Stimulated activated CD8-positive, alpha-beta memory T cell treated with anti-CD3 and anti-CD28 coated beads, Interleukin-15, amount 100 ng/mL, for 24 hours (primary cell): ENCODE measurements around the gene ITPKC.
A peak's percentile ranks its signal among the peaks of the same experiment; 100 is the strongest.

Experiments
- DNase-seq: peaks from one replicate; pipeline ENCODE4 v3.0.0-alpha.2; 2020; ENCODE audit warnings: low read depth

The ITPKC gene

DNA sequence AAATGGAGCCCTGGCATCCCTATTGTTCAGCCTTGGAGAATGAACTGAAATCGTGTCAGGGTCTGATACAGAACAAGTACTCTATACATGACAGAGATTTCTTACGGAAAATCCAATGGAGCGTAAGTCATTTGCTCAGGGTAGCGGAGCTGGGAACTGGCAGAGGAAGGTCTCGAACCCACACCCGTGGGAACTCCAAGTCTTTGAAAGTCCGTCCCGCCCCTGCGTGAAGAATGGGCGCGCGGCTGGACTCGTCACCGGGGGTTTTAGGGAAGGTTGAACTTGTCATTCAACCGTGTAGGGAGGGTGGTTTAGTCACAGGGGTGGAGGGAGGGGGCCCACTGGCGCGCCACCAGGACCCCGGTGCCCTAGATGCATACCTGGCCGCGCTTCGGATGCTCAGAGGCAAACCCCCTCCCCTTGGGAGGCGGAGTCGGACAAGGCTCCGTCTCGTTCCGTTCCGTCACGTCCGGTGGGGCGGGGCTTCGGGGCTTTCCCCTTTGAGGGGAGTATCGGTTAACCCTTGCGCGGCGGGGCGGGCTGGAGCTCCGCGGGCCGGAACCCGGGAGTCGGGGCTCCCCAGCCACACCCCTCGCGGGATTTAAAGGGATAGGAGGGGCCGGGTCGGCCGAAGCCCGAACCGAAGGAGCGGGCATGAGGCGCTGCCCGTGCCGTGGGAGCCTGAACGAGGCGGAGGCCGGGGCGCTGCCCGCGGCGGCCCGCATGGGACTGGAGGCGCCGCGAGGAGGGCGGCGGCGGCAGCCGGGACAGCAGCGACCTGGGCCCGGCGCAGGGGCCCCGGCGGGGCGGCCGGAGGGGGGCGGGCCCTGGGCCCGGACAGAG lies at the start of gene ITPKC, which contains the start of gene COQ8B:
Gene ITPKC (plus strand): TSS at position 631 of the 843 bp plus-strand sequence. CDS start 24 bp downstream, at position 655.
Gene COQ8B (minus strand): TSS at position 405 of the 843 bp plus-strand sequence. CDS start 2,254 bp downstream, outside the sequence.
- DNase-seq = peak; percentile 100

DNA sequence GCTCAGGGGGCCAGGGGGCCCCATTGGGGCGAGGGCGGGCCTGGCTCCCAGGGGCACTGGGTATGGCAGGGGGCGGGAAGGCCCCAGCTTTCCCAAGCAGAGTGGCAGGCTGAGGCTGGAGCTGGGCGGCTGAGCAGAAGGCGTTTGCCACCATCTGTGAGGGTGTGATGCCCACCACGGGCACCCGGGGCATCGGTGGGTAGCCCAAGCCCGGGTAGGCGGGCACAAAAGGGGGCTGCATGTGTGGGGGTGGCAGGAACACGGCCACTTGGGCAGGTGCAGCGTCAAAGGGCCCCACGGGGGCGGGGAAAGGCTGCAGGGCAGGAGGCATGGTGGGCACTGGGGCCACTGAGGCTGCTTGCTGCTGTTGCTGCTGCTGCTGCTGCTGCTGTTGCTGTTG lies 49.3 kb upstream of the ITPKC start:
- DNase-seq = no peak

DNA sequence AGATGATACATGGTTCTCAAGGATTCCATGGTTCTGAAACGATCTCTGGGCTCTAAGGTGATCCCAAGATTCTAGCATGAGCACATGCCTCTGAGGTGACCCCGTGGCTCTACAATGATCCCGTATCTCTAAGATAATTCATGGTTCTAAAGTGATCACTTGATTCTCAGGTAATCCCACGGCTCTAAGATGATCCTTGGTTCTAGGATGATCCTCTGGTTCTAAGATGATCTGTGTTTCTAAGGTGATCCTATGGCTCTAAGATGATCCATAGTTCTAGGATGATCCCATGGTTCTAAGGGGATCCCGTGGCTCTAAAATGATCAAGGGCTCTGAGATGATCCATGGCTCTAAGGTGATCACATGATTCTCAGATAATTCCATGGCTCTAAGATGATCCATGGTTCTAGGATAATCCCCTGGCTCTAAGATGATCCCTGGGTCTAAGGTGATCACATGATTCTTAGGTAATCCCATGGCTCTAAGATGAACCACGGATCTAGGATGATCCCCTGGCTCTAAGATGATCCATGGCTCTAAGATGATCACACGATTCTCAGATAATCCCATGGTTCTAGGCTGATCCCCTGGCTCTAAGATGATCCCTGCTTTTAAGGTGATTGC lies 47.8 kb upstream of the ITPKC start:
- DNase-seq = no peak

DNA sequence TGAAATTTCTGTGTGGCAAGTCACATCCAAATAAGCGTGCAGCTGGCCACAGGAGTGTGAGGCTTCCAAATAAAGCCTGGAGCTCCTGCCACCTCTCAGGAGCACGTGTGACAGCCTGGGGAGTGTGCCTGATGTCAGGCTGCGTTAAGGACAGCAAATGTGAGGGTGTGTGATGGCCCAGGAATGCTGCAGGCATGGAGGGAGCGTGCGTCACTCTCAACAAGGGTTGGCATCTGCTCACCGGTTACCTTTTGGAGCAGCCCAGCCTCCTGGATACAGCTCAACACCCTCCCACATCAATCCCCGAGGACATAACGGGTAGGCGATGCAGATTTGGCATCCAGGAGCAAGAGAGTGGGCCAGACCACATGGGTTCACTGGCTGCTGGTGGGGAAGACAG lies 45.5 kb upstream of the ITPKC start:
- no peak for DNase-seq

DNA sequence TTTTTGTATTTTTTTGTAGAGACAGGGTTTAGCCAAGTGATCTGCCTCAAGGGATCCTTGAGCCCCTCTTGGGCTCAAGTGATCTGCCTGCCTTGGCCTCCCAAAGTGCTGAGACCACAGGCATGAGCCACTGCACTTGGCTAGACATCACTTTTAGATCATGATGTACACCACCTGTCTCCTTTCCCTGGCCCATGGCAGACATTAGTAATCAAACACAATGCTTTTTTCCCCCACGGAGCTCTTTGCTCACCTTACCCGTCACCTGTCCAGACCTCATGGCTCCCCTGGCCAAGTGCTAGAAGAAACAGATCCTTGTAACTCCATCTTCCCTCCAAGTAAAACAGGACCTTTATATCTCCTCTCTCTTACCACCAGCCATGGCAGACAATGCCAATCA lies 44.9 kb upstream of the ITPKC start:
- no peak for DNase-seq

DNA sequence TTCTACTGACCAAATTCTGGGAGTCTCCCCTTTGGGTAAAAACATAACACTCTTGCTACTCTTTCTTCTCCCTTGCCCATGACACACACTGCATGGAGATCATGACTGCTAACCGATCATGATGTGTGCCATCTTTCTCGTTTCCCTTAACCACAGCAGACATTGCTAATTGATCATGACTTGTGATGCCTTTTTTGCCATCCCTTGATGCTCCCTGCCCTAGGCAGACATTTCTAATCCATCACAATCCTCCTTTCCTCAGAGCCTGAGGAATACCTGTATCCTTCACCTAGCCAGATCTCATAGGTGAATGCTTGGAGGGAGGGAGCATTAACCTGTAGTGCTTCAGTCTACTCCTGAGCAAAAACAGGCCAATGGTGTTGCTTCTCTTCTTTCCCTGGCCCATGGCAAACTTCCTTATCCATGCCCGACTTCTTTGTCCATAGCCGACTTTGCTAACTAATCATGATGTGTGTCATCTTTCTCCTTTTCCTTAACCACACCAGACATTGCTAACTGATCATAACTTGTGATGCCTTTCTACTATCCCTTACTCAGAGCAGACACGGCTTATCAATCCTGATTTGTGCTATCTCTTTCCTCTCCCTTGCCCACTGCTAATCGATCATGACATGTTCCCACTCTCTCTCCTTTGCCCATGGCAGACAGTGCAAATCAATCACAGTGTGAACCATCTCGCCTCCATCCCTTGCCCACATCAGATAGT lies 44.2 kb upstream of the ITPKC start:
- DNase-seq = no peak

DNA sequence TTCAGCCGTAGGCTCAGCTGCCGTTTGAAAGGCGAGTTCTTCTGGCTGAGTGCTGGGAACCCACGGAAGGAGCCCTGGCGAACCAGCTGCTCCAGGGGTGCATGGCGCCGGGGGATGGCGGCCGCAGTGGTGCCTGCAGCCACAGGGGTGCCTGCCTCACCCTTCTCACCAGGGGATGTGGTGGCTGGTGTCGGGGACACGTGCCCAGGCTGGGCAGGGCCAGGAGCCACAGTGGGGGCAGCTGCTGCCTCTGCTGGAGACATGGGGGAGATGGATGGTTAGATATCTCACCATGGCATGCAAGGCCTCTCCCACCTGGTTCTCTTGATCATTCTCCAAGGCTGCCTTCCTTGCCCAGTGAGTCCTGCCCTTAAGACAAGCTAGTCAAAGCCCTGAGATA lies 43.5 kb upstream of the ITPKC start:
- no peak for DNase-seq

DNA sequence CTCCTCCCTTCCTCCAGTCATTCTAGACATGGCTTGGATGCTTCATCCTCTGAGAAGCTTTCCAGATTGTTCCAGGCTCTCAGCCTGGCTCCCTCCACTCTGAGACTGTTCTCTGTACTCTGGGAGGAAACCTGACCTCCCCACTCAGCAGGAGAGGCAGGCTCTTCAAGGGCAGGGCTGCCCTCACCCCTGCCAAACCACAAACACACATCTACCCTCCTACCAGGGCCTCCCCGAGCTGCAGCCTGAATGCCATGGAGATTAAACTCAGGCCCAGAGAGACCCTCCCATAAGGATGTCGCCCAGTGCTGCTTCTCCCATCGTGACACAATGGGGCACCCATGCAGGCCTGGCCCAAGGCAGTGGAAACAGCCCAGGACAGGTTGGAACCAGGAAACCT lies 42.6 kb upstream of the ITPKC start:
- no peak for DNase-seq

DNA sequence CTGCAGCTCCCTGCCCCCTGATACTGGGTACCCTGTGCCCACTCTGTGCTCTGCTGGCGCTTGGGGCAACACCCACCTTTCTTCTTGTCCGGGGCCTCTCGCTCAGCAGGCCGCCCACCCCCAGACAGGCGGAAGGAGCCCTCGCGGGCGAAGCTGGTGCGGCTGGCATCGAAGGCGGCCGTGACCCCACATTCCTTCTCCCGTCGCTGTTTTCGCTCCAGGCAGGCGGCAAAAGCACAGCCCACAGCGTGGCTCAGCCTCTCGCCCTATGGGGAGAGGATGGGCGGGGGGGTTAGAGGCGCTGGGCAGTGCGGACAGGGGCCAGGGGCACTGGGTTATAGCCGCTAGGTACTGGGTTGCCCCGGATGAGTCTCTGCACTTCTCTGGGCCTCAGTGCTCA lies 39.8 kb upstream of the ITPKC start:
- no peak for DNase-seq

DNA sequence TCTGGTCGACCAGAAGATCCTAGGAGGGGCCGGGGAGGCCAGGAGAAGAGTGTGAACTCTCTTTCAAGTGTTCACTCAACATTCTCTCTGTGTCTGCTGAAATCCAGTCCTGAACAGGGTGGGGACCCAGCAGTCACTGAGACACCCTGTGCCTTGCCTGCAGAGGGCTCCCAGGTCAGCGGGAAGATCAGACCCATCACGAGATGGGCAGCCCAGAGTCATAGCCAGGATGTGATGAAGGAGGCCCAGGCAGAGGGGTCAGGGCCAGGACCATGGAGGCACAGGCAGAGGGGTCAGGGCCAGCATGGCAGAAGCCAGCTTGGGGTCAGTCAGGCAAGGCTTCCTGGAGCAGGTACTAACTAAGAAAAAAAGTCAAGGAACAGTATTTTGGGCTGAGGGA lies 35.9 kb upstream of the ITPKC start:
- no peak for DNase-seq

DNA sequence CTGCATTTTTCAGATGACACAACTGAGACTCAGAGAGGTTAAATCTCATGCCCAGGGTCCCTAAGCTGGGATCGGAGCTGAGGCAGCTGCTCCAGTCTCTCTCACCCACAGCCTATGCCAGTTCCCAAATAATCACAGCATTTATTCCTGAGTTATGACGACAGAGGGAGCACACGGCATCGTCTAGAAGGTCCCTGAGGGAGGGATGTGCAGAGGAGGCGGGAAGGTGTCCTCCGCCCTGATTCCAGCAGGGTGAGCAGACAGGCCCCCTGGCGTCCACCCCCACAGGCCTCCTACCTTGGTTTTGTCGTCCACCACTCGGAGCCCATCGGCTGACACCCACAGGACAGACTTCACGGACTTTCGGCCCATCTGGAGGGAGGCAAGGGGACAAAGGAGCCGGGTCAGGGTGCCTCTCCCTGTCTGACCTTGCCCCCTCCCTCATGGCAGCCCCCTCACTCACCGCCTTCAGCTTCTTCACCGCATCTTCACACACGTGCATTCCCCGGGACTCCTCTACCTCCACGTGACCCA lies 34.4 kb upstream of the ITPKC start:
- DNase-seq = no peak

DNA sequence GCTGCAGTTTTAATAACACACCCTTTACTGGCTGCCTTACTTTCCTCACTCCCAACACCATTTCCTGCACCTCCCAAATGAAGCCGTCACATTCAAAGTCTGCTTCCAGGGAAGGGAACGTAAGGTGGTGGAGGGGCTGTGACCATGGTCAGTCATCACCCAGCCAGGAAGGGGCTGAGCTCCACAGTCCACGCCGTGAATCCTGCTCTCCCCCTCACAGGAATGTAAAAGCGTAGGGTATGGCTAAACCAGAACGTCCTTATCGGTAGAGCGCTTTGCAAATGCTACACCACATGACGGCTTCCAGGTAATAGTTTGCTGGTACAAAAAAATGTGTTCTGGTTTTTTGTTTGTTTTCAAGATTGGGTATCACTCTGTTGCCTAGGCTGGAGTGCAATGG lies 33.5 kb upstream of the ITPKC start:
- DNase-seq = no peak

DNA sequence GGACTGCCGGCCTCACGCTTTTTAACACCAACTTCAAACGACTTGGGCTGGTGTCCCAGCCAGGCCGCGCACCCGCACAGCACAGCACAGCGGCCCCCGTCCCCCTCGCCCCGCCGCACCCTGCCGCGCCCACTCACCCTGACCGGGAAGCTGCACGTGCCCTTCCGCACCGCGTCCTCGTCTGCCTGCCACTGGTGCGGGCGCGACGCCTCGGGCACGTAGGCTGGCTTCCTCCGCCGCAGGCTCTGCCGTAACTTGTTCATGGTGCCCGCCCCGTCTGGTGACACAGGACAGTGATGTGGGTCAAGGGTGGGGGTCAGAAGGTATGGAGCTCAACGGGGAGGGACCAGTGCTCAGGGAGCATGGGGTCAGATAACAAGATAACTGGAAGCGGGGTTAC lies 32.6 kb upstream of the ITPKC start:
- DNase-seq = no peak

DNA sequence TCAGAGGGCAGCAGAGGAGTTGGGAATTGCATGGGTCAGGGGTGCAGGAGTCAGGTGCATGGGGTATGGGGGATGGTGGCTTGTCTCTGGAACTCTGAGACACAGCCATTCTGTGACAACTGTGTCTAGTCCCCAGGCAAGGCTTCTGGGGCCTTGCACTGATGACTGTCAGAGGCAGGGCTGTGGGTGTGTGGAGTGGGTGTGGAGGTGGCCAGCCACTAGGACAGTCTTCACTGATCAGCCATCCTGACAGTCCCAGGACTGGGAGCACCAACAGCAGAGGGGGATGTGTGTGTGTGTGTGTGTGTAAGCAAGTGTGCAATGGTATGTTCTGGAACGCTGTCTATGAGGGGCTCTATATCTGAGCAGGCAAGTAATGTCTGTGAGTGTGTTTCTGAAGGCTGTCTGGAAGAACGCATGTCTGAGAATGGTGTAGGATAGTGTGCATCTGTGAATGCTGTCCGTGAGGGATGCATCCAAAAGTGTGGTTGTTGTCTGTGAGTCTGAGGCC lies 31.8 kb upstream of the ITPKC start:
- DNase-seq = no peak

DNA sequence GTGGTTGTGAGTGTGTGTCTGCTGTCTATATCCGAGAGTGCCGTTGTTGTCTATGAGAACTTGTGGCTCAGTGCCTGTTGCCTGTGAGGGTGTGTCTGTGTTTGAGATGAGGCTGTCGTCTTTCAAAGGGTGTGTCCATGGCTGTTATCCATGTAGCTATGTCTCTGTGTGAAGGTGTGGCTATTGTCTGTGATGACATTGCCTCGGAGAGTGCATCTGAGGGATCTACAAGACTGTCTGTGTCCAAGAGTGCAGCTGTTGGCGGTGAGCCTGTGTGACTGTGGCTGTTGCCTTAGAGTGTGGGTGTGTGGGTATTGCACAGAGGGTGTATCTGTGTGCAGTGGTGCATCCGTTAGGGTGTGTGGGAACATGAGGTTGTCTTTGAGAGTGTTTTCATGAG lies 31.3 kb upstream of the ITPKC start:
- no peak for DNase-seq

DNA sequence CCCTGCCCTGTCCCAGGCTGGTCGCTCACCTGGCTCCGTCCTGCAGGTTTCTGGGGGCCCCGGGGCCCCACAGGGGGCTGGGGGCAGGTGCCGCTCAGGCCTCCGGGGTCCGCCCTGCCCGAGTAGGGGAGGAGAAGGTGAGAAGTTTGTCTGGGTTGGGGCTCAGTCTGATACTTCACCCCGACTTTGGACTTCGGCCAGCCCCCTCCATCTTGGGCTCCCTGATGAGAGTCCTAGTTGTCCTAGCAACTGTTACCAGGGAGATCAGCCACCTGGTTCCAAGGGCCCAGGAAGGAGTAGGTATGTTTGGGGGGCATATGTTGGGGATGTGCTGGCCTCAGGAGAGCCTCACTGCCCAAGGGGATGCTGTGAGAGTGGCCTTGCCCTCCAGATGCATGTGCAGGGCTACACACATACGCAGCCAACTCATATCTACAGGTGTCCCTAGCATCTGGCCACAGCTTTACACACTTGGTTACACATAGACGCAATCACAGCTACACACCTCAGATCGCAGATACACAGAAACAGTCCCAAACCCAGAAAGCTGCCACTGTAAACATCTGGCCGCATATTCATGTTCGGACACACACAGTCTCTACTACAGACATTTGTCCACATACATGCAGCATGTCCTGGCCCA lies 29.9 kb upstream of the ITPKC start:
- DNase-seq = no peak

DNA sequence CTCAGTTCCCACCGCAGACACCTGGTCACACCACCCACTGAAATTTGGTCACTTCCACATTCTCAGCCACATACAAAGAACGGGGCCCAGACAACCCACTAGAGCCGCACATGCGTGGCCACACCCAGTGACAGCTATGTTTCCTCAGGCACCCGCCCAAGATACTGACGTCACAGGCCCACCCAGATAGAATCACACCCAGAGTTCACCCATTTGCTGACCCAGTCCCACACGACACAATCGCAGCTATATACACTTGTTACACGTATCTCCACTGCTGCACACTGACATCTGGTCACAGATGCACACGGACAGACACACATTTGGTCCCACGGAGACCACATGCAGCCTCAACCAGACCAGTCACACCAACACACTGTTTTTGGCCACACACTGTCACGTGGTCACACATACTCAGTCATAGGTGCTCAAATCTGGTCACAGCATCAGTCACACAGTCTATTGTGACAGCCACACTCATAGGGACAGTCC lies 29.3 kb upstream of the ITPKC start:
- no peak for DNase-seq

DNA sequence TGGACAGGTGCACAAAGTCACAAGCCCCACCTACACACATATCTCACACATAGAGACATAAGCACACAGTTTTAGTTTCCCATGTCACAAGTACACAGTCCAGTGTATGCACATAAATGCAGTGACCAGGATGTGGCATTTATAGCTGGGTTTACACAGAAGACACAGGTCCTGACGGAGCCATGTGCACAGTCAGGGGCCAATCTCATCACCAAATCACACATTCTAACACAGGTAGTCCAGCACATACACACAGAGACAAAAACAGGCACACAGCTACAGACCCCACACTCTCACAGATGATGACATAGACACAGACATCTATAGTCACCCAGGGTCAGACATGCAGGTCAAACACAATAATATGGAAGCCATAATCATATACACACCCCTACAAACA lies 28.6 kb upstream of the ITPKC start:
- DNase-seq = no peak

DNA sequence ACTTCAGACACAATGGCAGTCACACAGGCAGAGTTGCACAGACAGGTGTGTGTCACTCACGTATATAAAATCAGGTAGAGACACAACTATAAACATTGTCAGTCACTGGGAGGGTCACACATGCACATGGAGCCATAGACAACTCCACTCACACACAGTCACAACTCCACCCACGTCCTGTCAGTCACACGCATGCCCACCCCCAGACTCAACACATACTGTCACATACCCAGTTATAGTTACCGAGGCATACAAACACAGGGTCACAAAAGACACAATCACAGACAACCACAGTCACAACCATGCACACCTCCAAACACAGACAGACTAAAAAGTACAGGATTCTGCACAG lies 27.9 kb upstream of the ITPKC start:
- no peak for DNase-seq

DNA sequence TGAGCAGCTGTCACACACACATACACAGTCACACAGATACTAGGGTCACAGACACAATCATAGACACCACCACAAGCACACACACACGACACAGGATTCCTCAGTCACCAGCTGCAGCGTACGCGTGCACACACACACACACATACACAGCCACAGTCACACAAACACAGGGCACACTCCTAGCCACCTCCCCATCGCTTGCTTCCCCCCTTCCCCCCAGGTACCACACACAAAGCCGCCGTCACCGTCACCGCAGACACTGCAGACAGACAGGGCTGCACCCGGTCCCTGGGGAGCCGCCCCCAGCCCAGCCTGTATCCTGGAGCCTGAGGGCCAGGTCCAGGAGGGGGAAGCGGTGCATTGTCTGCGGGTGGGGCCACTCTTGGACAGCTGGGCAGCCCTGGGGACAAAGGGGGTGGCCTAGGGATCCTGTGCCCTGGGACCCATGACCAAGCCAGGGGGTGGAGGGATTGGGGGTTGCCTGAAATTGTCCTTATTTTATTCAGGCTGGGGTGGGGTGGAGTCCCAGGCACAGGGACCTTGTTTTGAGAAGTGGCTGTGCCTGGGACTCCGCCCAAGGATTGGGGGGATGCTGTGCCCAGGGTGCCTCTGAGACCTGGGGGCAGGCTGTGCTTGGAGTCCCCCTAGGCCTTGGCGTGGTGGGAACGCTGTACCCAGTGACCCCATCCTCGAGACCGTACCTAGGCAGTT lies 27.4 kb upstream of the ITPKC start:
- DNase-seq = no peak

DNA sequence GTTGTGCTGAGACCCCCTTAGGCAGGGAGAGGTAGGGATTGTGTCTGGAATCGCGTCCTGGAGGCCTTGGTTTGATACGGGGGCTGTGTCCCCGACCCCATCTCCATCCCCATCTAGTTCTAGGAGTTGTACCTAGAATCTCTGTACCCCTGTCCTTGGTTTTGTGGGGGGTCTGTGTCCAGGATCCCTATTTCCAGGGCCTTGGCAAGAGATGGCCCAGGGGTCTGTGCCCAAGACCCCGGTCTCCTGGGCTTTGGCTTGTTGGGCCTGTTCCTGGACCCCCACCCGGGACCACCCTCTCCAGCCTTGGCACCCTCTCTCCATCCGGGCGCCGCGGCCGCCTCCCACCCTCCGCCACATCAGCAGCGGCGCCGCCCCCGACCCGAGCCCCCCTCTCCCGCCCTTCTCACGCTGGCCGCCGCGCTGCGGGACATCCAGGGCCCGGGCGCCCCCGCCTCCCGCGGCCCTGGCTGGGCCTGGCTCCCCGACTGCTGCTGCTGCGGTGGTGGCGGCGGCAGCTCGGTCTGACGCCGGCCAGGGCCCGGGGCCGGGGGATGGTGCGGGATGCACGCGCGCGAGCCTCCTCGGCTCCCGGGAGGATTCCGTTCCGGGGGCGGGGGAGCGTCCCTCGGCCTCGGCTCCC lies 26.7 kb upstream of the ITPKC start, which contains the start of gene NUMBL:
Gene NUMBL (minus strand): TSS at position 602 of the 643 bp plus-strand sequence. CDS start 168 bp downstream, at position 434.
- DNase-seq = no peak
